Right atrium auricular region (tissue), 2 donors: ENCODE results near the gene LMNTD2. TPM values are rescaled to one million over a fixed set of nuclear protein-coding genes. Genes with fewer than 3 reads are reported as not detected.

ENCODE experiments used
- DNase-seq: peaks from one replicate; pipeline ENCODE4 v3.0.0-alpha.2; 2019; ENCODE audit warnings: low spot score
- H3K27ac ChIP-seq, 2 donors: fragments of 200-600 bp; sonication (generic); 1 replicate in 1 of 2; 2 replicates in 1 of 2; pipeline ENCODE4 v1.5.1; 2016 to 2019
- H3K27me3 ChIP-seq, 2 donors: fragments of 200-600 bp; sonication (generic); one replicate each; pipeline versions ENCODE4 v1.5.1 to v1.6.0; 2017 to 2019
- H3K36me3 ChIP-seq: fragments of 200-600 bp; sonication (generic); one replicate; pipeline ENCODE4 v1.5.1; 2016
- H3K4me1 ChIP-seq, 2 donors: fragments of 200-600 bp; sonication (generic); one replicate each; pipeline versions ENCODE4 v1.5.1 to v1.6.0; 2017 to 2019
- H3K4me3 ChIP-seq, 2 donors: fragments of 200-600 bp; sonication (generic); 1 replicate in 1 of 2; 2 replicates in 1 of 2; pipeline ENCODE4 v1.5.1; 2017 to 2019; ENCODE audit warnings: mild to moderate bottlenecking in 1 of 2, moderate library complexity in 1 of 2
- H3K9me3 ChIP-seq, 2 donors: fragments of 200-600 bp; sonication (generic); one replicate each; pipeline ENCODE4 v1.5.1; 2019
- CTCF ChIP-seq, 2 donors: fragments of 200-600 bp; sonication (generic); IDR thresholded peaks; one replicate each; pipeline ENCODE4 v1.5.1; 2019; ENCODE audit warnings: antibody characterized with exemption in 2 of 2
- total RNA-seq, 2 donors: library from RNA; depleted of rRNA; stranded (reverse); fragments of >200 nt; gene quantifications; one replicate each; pipeline ENCODE4 v1.1.0, GENCODE V29; 2016

Gene LMNTD2
- total RNA-seq, 2 donors from 2014 or later, result 0.33 to 0.86 TPM

GRCh38 chr11:593347-593746 lies 32.8 kb upstream of the LMNTD2 start:
- no peak for DNase-seq
- Histone ChIP-seq H3K36me3 (peaks cover 83% of the 10 kb centered on the region), H3K4me1 (no peaks in the 10 kb centered on the region), H3K9me3 (no peaks in the 10 kb centered on the region), H3K27me3 (no peaks in the 10 kb centered on the region), H3K4me3 (no peak overlapping the region), H3K27ac (no peak overlapping the region)
- TF ChIP-seq CTCF (IDR thresholded peaks at IDR 0.05), result no peak

- peaks cover 81% of the 10 kb centered on the region for H3K36me3 ChIP-seq
- no peak for TF ChIP-seq CTCF (IDR thresholded peaks at IDR 0.05)
- H3K4me1 ChIP-seq, result no peaks in the 10 kb centered on the region
- no peaks in the 10 kb centered on the region for H3K9me3 ChIP-seq
- DNase-seq, result no peak
- no peak overlapping the region for H3K4me3 ChIP-seq
- no peaks in the 10 kb centered on the region for H3K27me3 ChIP-seq
- H3K27ac ChIP-seq, result no peak overlapping the region
Measured at GRCh38 chr11:592918-593317, 32.4 kb upstream of the LMNTD2 start.

GRCh38 chr11:592501-592900 lies 32.0 kb upstream of the LMNTD2 start:
- Histone ChIP-seq H3K4me3 (no peak overlapping the region), H3K36me3 (peaks cover 81% of the 10 kb centered on the region), H3K27ac (no peak overlapping the region), H3K27me3 (no peaks in the 10 kb centered on the region), H3K4me1 (no peaks in the 10 kb centered on the region), H3K9me3 (no peaks in the 10 kb centered on the region)
- TF ChIP-seq CTCF (IDR thresholded peaks at IDR 0.05), result no peak
- DNase-seq, result no peak

GRCh38 chr11:590997-591396 lies 30.5 kb upstream of the LMNTD2 start:
- no peak for TF ChIP-seq CTCF (IDR thresholded peaks at IDR 0.05)
- H3K27me3 ChIP-seq, result no peaks in the 10 kb centered on the region
- H3K4me3 ChIP-seq, result no peak overlapping the region
- H3K4me1 ChIP-seq, result no peaks in the 10 kb centered on the region
- no peak for DNase-seq
- H3K9me3 ChIP-seq, result no peaks in the 10 kb centered on the region
- H3K36me3 ChIP-seq, result peaks cover 76% of the 10 kb centered on the region
- H3K27ac ChIP-seq, result no peak overlapping the region

- H3K27me3 ChIP-seq, result no peaks in the 10 kb centered on the region
- peaks cover 66% of the 10 kb centered on the region for H3K36me3 ChIP-seq
- H3K9me3 ChIP-seq, result no peaks in the 10 kb centered on the region
- DNase-seq, result no peak
- TF ChIP-seq CTCF (IDR thresholded peaks at IDR 0.05), result no peak
- no peak overlapping the region for H3K4me3 ChIP-seq
- no peaks in the 10 kb centered on the region for H3K4me1 ChIP-seq
- no peak overlapping the region for H3K27ac ChIP-seq
Measured at GRCh38 chr11:589798-590197, 29.3 kb upstream of the LMNTD2 start.

GRCh38 chr11:587978-588380 lies 27.4 kb upstream of the LMNTD2 start:
- H3K27ac ChIP-seq, result no peak overlapping the region
- no peaks in the 10 kb centered on the region for H3K9me3 ChIP-seq
- H3K4me3 ChIP-seq, result no peak overlapping the region
- no peaks in the 10 kb centered on the region for H3K4me1 ChIP-seq
- H3K27me3 ChIP-seq, result no peaks in the 10 kb centered on the region
- DNase-seq, result peak; percentile 70
- H3K36me3 ChIP-seq, result peaks cover 61% of the 10 kb centered on the region
- TF ChIP-seq CTCF (IDR thresholded peaks at IDR 0.05), result no peak
